HG03159 (cell line): ENCODE data around the gene TCTN1.
"Not testable (repeated sequence)": the region's sequence is repeated elsewhere in the genome, so short reads cannot be mapped to it uniquely, and the experiment has no call there.

Experiments used
- ATAC-seq: cut with Tn5 transposase; IDR thresholded peaks from one replicate; pipeline ENCODE4 v1.9.1; 2021; ENCODE audit warnings: mild to moderate bottlenecking, moderate library complexity; ENCODE audit not compliant: unreplicated experiment

The TCTN1 gene

DNA sequence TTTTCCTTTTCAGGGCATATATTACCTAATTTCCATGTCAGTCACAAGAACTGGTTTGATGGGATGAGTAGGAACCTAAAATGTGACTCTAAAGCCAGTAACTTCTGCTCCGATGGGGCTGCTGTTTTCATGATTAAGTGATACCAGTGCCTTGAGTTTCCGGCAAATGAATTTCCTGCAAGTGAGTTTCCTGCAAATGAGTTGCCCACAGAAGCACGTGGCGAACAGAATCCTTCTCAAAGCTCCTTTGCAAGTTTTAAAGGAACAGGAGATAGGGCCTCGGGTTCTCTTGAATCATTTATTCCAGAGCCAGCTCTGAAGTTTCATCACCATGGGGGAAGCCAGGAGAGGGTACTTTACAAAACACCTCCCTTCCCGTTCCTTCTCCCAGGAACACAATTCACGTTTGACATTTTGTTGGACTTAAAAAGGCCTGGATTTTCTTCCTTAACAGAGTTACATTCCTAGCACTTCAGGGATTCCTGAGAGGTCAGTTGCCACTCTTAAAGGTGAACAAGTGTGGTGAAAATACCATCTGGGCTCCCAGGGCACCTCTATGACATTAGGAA lies 28.6 kb upstream of the TCTN1 start:
- ATAC-seq, result no peak

DNA sequence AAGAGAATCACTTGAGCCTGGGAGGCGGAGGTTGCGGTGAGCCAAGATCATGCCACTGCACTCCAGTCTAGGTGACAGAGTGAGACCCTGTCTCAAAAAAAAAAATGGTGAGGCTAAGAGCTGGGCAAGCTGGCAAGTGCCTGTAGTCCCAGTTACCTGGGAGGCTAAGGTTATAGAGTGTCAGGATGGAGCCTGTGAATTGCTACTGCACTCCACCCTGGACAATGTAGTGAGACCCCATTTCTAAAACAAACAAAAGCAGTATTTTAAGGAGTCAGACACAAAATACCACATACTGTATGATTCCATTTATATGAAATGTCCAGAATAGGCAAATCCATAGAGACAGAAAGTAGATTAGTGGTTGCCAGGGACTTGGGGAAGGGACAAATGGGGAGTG lies 26.8 kb upstream of the TCTN1 start:
- not testable (repeated sequence) for ATAC-seq

DNA sequence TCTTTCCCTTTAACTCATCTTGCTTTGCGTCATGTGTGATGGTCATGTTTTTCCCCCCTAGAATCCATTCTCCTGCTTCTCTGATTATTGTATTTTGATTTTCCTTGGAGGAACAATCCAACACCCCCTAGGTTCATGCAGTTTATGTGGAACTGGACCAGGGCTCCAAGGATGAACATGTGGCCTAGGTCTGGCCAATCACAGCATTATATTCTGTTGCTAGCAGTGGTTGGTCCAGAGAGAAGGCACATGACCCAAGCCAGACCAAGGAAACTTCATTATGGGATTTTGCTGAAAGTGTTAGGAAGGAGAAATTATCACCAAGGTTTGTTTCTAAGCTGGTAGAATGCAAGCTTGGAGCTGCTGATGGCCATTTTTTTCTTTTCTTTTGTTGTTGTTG lies 23.9 kb upstream of the TCTN1 start:
- no peak for ATAC-seq

DNA sequence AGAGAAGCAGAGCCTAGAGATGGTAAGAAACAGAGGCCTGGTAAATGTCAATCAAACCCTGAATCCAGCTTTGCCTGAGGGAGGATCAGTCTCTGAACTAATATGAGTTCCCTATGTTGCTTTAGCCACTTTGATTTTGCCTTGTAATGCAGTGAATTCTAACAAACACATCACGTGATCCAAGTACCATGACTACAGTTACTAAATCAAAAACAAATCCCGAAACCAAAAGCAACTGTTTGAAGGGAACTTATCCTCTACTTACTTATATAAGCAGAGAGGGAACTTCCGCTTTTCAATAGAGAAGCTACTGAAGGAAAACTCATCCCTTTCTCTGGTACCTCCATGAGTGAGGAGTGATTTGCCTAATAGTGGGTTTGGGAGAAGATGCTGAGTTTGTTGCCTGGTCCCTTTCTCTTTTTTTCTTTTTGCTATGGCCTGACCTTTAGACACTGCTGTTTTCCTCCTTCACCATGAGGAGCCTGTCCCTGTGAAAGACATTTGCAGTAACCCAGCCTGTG lies 23.1 kb upstream of the TCTN1 start:
- ATAC-seq, result peak; percentile 81

DNA sequence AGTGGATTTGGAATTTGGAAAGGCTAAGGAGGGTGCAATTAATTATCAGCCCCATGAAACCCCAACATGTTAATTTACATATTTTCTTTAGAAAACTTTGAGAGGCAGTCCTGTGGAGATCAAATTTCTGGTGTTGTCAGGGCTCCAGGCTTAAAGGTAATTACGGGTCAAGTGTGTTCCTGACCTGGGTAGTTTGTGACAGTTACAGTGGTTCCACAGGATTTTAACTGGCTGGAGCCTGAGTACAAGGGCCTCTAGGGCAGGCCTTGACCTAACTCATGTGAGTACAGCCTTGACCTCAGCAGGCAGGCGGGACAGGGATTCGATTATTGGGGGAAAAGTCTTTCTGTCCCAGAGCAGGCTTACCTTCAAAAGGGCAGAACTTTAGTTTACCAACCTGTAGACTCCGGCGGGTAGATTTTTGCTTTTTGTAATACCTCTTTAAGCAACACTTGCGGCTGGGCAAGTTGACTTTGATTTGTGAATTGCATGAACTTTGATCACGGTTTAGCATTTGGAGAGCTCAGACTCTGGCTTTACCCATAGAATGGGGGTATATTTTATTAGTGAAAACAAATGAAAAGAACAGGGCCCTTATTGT lies 22.4 kb upstream of the TCTN1 start:
- no peak for ATAC-seq

DNA sequence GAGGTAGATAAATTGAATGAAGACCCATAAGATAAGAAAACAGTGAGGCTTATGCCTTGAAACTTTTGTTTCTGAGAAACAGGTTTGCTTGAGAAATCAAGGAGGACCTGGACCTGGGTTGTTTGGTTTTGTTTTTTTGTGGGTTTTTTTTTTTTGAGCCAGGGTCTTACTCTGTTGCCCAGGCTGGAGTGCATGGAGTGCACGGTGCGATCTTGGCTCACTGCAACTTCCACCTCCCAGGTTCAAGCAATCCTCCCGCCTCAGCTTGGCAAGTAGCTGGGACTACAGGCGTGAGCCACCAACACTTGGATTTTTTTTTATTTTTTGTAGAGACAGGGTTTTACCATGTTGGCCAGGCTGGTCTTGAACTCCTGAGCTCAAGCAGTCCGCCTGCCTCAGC lies 21.9 kb upstream of the TCTN1 start:
- no peak for ATAC-seq

DNA sequence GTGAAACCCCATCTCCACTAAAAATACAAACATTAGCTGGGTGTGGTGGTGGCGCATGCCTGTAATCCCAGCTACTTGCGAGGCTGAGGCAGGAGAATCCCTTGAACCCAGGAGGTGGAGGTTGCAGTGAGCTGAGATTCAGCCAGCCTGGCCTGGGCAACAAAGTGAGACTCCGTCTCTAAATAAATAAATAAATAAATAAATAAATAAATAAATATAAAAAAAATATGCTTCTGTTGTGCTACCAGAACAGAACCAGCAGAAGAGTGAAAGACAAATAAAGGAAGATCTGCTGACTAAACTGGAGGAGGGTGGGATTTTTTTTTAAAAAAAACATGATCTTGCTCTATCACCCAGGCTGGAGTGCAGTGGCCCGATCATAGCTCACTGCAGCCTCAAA lies 21.0 kb upstream of the TCTN1 start:
- ATAC-seq, result not testable (repeated sequence)

DNA sequence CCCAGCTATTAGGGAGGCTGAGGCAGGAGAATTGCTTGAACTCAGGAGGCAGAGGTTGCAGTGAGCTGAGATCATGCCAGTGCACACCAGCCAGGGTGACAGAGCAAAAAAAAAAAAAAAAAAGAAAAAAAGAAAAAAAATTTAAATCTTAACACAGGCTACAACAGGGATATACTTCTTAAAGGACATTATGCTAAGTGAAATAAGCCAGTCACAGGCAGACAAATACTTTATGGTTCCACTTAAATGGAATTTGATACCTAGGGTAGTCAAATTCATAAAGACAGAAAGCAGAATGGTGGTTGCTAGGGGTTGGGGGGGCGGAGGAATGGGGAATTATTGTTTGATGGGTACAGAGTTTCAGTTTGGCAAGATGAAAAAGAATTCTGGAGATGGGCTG lies 16.0 kb upstream of the TCTN1 start:
- no peak for ATAC-seq

DNA sequence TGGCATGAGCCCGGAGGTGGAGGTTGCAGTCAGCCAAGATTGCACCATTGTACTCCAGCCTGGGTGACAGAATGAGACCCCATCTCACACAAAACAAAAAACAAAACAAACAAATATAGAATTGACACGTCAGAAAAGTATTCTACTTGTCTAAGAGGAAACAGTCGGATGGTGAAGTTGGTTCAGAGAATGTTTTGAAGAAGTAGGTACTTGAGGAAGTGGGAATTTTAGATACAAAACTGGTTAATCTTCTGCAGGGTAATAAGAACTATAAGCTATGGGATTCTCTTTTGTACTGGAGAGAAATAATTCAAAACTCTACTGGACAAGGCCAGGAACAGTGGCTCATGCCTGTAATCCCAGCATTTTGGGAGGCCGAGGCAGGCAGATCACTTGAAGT lies 14.6 kb upstream of the TCTN1 start:
- ATAC-seq, result no peak

DNA sequence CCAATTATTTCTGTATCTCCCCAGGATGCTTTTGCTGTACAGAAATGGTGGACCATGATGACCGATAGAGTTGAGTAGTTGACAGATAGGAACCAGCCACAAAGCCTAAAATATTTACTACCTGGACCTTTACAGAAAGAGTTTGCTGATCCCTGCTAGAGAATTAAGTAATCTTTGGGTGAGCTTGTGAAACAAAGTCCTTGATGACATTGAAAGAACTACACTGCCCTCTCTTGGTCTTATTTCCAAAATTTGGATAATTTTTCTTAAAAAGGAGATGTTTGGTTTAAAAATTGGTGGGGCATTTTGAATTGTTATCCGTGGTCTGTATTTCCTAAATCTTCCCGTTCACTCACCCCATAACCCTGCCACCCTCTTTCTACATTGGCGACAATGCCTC lies 13.7 kb upstream of the TCTN1 start:
- no peak for ATAC-seq

DNA sequence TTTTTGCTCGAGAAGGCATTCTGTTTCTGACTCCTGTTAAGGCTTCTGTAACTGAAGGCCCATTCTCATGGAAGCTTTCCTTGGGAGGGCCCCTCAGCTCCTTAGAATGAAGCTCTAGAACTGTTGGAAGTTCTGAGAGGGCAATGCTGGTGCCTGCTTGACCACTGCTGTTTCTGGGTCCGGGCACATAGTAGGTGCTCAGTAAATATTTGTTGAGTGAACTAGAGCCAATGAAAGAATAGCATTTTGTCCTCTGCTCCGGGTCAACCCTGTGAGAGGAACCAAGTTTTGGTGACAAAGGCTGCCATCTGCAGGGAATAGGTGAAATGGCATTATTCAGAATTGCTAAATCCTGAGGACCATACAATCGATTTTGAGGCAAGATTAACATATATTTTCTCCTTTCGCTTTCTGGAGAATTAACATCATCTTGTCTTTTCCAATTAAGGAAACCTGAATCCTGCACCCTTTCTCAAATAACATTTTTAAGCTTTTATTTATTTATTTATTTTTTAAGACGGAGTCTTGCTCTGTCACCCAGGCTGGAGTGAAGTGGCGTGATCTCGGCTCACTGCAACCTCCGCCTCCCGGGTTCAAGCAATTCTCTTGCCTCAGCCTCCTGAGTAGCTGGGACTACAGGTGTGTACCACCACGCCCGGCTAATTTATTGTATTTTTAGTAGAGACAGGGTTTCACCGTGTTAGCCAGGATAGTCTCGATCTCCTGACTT lies 11.7 kb upstream of the TCTN1 start:
- not testable (repeated sequence) for ATAC-seq

DNA sequence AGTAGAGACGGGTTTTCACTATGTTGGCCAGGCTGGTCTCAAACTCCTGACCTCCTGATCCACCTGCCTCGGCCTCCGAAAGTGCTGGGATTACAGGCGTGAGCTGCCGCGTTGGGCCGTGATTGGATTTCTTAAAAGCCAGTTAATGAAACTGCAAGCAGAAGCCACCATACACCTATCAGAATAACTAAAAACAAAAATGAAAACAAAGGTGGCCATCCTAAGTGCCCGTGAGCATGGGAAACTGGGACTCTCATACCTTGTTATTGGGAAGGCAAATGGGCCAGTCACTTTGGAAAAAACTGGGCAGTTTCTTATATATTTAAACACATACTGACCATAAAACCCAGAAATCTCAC lies 7.7 kb upstream of the TCTN1 start:
- no peak for ATAC-seq

DNA sequence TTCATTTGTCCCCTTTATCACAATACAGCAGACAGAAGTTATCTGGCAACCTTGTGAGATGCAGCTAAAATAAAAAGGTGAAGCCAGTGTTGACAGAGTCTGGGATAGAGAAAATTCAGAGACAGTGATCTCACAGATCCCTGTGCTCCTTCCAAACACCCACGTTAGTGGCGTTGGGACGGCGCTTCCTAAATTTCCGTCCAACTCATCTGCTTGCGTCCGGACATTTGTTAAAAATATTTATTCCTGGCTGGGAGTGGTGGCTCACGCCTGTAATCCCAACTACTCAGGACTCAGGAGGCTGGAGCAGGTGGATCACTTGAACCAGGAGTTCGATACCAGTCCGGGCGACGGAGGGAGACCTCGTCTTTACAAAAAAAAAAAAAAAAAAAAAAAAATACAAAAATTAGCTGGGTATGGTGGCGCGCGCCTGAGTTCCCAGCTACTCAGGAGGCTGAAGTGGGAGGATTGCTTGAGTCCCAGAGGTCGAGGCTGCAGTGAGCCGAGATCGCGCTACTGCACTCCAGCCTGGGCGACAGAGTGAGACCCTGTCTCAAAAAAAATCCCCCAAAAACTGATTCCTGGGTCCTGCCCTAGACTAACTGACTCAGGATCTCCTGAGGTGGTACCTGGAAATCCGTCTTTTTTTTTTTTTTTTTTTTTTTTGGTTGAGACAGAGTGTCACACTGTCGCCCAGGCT lies 708 bp upstream of the TCTN1 start:
- no peak for ATAC-seq

DNA sequence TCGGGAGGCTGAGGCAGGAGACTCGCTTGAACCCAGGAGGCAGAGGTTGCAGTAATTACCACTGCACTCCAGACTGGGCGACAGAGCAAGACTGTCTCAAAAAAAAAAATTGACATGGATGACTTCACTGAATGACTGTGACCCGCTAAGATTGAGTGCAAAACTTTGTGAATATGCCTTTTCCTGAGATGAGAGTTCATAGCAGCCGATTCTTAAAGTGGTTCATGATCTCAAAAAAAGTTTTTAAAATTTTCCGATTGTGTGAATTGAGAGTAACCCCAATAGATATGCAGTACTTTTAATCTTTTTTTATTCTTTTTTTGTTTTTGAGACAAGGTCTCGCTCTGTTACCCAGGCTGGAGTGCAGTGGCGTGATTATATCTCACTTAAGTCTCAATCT lies 1.2 kb downstream of the TCTN1 start:
- ATAC-seq, result no peak

DNA sequence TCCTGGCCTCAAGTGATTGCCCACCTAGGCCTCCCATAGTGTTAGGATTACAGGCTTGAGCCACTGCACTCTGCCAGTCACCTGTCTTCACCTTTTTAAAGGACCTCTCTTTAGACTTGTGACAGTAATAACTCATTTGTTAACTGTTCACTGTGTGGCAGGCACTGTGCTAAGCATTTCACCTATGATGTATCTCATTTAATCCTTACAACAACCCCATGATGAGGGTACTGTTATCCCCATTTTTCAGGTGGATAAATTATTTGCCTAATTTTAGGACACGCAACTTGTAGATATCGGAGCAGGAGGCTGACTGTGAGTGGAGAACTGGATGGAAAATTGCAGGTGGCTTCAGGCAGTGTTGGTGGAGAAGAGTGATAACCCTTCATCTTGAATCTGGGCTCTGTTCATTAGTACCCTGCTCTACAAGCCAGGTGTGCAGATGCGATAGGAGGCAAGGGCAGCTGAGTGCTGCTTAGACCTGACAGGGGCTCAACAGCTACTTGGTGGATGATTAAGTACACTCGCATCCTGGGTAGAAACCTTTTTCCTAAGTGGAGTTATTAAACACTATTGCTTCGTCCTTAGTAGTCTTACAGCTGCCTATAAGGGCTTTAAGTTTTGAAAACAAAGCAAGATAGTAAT lies 2.7 kb downstream of the TCTN1 start:
- ATAC-seq, result no peak

DNA sequence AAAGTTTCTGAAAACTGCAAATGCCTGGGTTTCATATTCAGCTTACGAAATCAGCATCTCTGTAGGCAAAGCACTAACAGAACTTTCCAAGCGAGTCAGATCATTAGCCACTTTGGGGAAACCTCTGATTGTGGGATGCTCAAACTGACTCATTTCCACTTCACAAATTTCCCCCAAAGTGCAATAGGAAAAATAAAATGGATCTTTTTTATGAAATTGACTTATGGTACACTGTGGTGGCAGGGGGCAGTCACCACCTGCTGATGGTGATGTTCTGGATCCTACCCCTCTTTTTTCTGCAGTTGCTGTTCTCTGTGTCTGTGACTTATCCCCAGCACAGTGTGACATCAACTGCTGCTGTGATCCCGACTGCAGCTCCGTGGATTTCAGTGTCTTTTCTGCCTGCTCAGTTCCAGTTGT lies 5.6 kb downstream of the TCTN1 start:
- no peak for ATAC-seq

DNA sequence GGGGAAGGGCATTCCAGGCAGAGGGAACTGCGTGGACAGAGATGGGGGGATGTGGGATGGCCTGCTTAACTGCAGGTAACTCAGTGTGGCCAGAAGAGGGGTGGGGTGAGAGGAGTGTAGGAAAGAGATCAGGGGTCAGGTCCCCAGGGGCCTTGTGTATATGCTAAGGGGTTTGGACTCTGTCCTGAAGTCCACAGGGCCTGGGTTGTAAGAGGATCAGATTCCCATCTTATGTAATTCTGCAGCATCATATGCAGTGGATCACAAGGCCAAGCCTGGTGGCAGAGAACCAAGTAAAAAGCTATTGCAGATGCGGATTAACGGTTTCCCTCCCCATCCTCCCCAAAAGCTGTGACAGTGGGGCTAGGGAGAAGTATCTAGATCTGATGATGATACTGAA lies 8.7 kb downstream of the TCTN1 start:
- no peak for ATAC-seq

DNA sequence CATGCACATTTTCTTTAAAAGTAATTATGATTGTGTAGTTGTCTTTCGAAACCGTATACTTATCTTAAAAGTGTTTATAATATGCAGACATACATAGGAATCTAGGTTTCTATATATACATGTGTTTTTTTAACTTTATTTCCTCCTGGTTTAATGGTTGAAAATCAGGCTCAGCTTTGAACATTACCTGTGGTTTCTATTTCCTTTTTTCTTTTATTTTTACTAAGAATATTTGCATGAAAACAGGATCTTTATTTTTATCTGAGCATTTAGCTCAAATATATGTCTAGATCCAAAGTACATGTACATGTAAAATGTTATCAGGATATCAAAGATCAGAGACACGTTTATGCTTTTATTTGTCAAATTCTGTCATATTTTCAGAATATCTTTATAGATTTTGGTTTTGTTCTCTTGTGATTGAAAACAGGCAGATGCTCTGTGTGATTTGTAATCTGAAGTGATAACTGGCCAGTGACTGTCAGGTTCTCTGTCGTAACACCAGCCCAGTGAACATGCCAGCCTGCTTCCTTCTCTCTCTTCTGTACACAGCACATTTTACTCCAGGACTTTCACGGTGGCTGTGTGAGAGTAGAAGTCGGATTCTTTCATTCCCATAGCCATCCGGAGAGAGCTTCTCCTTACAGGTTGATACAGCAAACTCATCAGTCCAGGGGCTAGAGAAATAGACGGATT lies 13.7 kb downstream of the TCTN1 start:
- ATAC-seq, result no peak

DNA sequence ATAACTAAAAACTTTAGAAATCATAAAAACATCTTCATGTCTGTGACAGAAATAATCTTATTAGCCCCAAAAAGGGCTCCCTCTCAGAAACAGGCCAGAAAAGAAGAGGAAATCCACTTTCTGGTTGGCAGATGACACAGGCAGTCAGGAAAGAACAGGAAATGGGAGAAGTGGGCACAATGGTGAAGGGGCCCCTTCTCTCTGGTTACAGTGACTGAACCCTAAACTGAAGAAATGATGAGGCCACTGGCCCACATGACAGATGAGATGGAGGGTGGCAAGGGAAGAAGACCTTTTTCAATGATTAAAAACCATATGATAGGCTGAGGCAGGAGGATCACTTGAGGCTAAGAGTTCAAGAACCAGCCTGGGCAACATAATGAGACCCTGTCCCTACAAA lies 21.1 kb downstream of the TCTN1 start:
- ATAC-seq, result no peak

DNA sequence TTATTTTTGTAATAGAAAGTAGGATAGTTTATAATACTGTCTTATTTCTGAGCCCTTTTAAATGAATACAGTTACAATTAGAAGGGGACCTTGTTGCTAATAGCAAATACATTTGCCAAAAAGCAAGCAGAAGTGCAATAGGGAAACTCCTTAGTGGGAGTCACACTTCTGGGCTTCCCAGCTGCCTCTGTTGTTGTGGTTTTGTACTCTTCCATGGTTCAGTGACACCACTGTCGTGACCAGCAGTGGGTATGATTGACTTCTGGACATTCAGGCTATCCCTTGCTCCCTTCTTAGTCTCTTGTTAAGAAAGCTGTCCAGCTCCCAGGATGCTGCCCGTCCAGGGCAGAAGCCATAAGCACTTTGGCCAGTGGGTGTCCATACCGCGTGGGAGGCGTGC lies 22.6 kb downstream of the TCTN1 start:
- no peak for ATAC-seq
